Urinary bladder (tissue), 4 donors: ENCODE measurements around the gene IWS1. TPM values are rescaled to one million over a fixed set of nuclear protein-coding genes. Genes with fewer than 3 reads are reported as not detected.
"Not testable (repeated sequence)": the region's sequence is repeated elsewhere in the genome, so short reads cannot be mapped to it uniquely, and the experiment has no call there.

ENCODE experiments used
- DNase-seq: peaks from one replicate; pipeline ENCODE4 v3.0.0-alpha.2; 2015; ENCODE audit errors: extremely low spot score
- H3K27ac ChIP-seq: one replicate; pipeline ENCODE4 v1.5.1; 2013; ENCODE audit warnings: low read depth, mild to moderate bottlenecking, moderate library complexity
- H3K36me3 ChIP-seq: one replicate; pipeline ENCODE4 v1.6.1; 2013; ENCODE audit warnings: mild to moderate bottlenecking, moderate library complexity; ENCODE audit not compliant: insufficient read depth
- H3K4me1 ChIP-seq: one replicate; pipeline ENCODE4 v1.6.1; 2013; ENCODE audit warnings: mild to moderate bottlenecking, moderate library complexity; ENCODE audit not compliant: insufficient read depth
- H3K4me3 ChIP-seq: one replicate; pipeline ENCODE4 v1.5.1; 2013; ENCODE audit warnings: low read depth, low read length
- WGBS: extraction: QIAGEN DNeasy Blood & Tissue Kit; methylation state at CpG from one replicate; pipeline ENCODE4 v1.1.7; 2013; 5-methylcytosine and 5-hydroxymethylcytosine counted together
- polyA plus RNA-seq: library from polyadenylated mRNA; stranded (reverse); fragments of 200-250 nt; gene quantifications from one replicate; pipeline ENCODE4 v1.2.3, GENCODE V29; 2013
- total RNA-seq: library from RNA; depleted of rRNA; stranded (reverse); fragments of >200 nt; gene quantifications from one replicate; pipeline ENCODE4 v1.2.3, GENCODE V29; 2014
- donor health status: healthy with polysubstance abuse.
- donor health status: healthy.

The IWS1 gene
- total and polyA plus RNA-seq, 2 donors, result 29.9 to 38.9 TPM

DNA sequence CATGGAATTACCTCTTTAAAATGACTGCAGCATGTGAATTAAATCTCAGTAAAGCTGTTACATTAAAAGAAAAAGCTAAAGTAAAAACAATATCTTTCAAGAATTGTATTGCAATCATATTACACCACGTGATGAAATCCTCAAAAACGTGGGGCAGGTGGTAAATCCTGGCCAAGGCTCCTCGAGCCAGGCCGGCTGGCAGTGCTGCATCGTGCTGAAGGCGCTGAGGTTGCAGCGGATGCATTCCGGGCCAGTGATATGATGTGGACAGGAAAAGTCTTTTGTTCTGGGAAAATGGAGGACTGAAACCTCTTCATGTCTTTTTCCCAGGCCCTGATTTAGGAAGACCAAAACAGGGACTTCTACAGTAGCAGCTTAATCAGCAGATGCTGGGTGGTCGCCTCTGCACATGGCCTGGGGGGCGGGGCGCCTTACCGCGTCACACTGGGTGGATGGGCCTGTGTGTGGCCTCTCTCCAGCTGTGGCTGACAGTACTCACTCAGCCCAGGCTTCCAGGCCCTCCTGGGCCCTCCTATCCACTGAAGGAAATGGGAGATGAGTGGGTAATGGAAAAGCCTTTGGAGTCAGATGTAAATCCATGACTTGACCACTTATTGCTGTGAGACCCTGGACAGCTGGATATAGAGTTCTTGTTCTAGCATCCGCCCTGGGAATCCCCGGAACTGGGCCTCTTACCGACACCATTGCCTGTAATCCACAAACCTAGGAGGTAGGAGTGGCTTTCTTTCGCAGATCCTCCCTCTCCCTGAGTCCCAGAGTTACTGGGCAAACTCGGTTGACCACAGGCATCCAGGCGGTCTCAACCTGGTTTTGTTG, 62.9 kb downstream of the IWS1 start:
- H3K4me1 ChIP-seq, result no peaks in the 10 kb centered on the region

GRCh38 chr2:127462461-127462860, 63.8 kb downstream of the IWS1 start:
- Histone ChIP-seq H3K27ac (no peak overlapping the region), H3K4me1 (no peaks in the 10 kb centered on the region), H3K36me3 (no peaks in the 10 kb centered on the region), H3K4me3 (no peak overlapping the region)
- 54% methylated on average over 3 of the region's 3 CpGs for WGBS
- DNase-seq, result no peak

More for the DNA sequence above, 62.9 kb downstream of the IWS1 start:
- Histone ChIP-seq H3K4me3 (no peak overlapping the region), H3K36me3 (no peaks in the 10 kb centered on the region), H3K27ac (no peak overlapping the region)
- 70% methylated on average over 19 of the region's 19 CpGs for WGBS
- no peak for DNase-seq

- no peaks in the 10 kb centered on the region for H3K36me3 ChIP-seq
- WGBS, result 96% methylated on average over 12 of the region's 12 CpGs
- H3K27ac ChIP-seq, result no peak overlapping the region
- no peak overlapping the region for H3K4me3 ChIP-seq
- no peak for DNase-seq
- no peaks in the 10 kb centered on the region for H3K4me1 ChIP-seq
These were observed 69.3 kb downstream of the IWS1 start for GRCh38 chr2:127456960-127457359.

- Histone ChIP-seq H3K27ac (no peak overlapping the region), H3K4me3 (no peak overlapping the region), H3K4me1 (no peaks in the 10 kb centered on the region), H3K36me3 (no peaks in the 10 kb centered on the region)
- WGBS, result 82% methylated on average over 13 of the region's 13 CpGs
- no peak for DNase-seq
These were observed 70.5 kb downstream of the IWS1 start for GRCh38 chr2:127455566-127456493.

GRCh38 chr2:127454595-127455565, 71.4 kb downstream of the IWS1 start:
- Histone ChIP-seq H3K27ac (no peak overlapping the region), H3K36me3 (no peaks in the 10 kb centered on the region), H3K4me1 (no peaks in the 10 kb centered on the region), H3K4me3 (no peak overlapping the region)
- 84% methylated on average over 19 of the region's 19 CpGs for WGBS
- DNase-seq, result no peak

DNA sequence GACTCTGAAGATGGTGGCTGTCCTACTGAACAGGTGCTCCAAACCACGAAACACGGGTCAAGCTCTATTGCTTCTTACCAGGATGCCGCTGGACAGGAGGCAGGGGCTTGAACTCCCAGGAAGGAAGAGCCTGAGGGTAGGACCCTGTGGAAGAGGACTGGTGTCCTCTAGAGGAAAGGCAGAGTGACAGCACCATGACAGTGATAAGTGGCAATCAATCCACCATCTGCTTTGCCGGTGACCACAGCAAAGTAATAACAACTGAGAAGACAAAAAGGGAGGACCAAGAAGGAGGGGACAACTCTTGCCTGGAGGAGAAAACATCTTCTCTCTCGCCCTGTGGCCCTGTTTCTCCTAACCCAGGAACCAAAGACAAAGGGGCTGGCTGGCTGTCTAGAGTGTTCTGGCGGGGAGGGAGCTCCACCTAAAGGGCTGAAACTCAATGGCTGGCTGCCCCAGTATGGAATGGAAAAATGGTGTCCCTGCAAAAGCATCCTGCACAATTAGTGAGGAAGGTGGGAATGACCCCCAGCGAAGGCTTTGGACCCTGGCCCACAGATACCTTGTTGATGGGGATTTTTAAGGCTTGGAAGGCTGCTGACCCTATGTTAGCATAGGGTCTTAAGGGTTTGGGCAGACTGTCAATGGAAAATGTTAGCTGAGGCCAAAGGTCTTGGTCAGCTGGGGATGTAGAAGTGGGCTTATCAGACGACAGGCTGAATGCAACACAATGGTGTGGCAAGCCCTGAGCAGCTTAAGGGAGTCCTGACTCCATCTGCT, 72.7 kb downstream of the IWS1 start:
- Histone ChIP-seq H3K4me3 (no peak overlapping the region), H3K36me3 (no peaks in the 10 kb centered on the region), H3K4me1 (no peaks in the 10 kb centered on the region), H3K27ac (no peak overlapping the region)
- WGBS, result 87% methylated on average over 8 of the region's 8 CpGs
- no peak for DNase-seq

DNA sequence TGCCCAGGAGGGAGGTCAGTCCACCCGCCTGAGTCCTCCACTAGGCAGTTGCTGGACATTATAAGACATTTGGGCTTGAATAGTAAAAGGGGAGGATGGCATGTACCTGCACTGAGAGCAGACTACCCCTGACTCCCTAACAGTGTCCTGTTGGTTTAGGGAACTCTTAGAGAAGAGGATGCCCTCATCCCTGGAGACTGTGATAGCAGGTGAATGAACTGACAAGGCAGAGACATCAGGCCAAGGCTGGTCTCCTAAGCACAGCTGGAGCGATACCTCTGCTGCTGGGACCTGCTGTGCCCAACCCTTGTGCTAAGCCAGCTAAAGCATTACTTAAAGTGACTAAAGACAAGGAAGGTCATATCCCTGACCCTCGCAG, 73.3 kb downstream of the IWS1 start:
- WGBS, result 98% methylated on average over 3 of the region's 3 CpGs

GRCh38 chr2:127452423-127452822, 73.9 kb downstream of the IWS1 start:
- not testable (repeated sequence) for DNase-seq, H3K4me3 ChIP-seq, H3K27ac ChIP-seq, H3K36me3 ChIP-seq, H3K4me1 ChIP-seq
- 96% methylated on average over 8 of the region's 8 CpGs for WGBS

More for the DNA sequence above, 73.3 kb downstream of the IWS1 start:
- Histone ChIP-seq H3K4me1 (no peaks in the 10 kb centered on the region), H3K4me3 (no peak overlapping the region), H3K27ac (no peak overlapping the region), H3K36me3 (no peaks in the 10 kb centered on the region)
- no peak for DNase-seq

DNA sequence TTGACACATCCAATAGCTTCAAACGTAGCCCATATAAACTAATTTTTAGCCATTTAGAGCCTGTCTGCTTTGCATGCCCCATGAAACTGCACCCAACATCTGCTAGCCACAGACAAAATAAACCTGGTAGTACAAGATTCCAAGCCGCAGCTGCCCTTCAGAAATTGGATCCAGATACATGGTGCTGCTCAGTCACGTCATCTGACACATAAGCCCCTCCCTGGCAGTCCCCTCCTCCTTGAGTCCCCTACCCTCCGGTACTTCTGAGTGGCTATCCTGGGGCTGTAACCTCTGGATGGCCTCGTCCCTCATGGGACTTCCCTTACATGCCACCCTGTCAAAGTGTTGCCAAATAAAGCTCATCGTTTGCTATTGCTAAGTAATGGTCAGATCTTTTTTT, 74.3 kb downstream of the IWS1 start:
- no peak overlapping the region for H3K4me3 ChIP-seq
- DNase-seq, result no peak
- 81% methylated on average over 6 of the region's 6 CpGs for WGBS
- H3K4me1 ChIP-seq, result no peaks in the 10 kb centered on the region
- no peaks in the 10 kb centered on the region for H3K36me3 ChIP-seq
- H3K27ac ChIP-seq, result no peak overlapping the region

- Histone ChIP-seq H3K4me1 (no peaks in the 10 kb centered on the region), H3K27ac (no peak overlapping the region), H3K4me3 (no peak overlapping the region), H3K36me3 (no peaks in the 10 kb centered on the region)
- DNase-seq, result no peak
- 92% methylated on average over 4 of the region's 4 CpGs for WGBS
These were observed 76.4 kb downstream of the IWS1 start for GRCh38 chr2:127449898-127450297.

- no peak for DNase-seq
- WGBS, result 82% methylated on average over 4 of the region's 4 CpGs
- Histone ChIP-seq H3K36me3 (no peaks in the 10 kb centered on the region), H3K4me3 (no peak overlapping the region), H3K27ac (no peak overlapping the region), H3K4me1 (no peaks in the 10 kb centered on the region)
These were observed 76.9 kb downstream of the IWS1 start for GRCh38 chr2:127449414-127449813.

DNA sequence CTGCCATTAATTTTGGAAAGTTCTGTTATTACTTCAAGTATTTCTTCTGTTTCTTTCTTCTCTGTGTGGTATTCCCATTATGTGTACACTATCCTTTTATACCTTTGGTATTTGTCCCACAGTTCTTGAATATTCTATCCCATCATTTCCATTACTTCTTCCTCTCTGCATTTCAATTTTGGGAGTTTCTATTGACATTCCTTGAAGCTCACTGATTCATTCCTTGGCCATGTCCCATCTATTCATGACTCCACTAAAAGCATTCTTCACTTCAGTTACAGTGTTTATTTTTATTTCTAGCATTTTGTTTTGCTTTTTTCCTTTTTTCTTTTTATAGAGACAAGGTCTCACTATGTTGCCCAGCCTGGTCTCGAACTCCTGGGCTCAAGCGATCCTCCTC, 77.8 kb downstream of the IWS1 start:
- H3K4me3 ChIP-seq, result no peak overlapping the region
- no peaks in the 10 kb centered on the region for H3K36me3 ChIP-seq
- no peak for DNase-seq
- no peaks in the 10 kb centered on the region for H3K4me1 ChIP-seq
- H3K27ac ChIP-seq, result no peak overlapping the region
- 89% methylated on average over 2 of the region's 2 CpGs for WGBS
